T-helper 9 cell (primary cell): ENCODE data around the gene GRHL1.
"Not testable (repeated sequence)": the region's sequence is repeated elsewhere in the genome, so short reads cannot be mapped to it uniquely, and the experiment has no call there.

Source experiments
- DNase-seq: peaks from one replicate; pipeline ENCODE4 v3.0.0-alpha.2; 2020

Gene GRHL1

DNA sequence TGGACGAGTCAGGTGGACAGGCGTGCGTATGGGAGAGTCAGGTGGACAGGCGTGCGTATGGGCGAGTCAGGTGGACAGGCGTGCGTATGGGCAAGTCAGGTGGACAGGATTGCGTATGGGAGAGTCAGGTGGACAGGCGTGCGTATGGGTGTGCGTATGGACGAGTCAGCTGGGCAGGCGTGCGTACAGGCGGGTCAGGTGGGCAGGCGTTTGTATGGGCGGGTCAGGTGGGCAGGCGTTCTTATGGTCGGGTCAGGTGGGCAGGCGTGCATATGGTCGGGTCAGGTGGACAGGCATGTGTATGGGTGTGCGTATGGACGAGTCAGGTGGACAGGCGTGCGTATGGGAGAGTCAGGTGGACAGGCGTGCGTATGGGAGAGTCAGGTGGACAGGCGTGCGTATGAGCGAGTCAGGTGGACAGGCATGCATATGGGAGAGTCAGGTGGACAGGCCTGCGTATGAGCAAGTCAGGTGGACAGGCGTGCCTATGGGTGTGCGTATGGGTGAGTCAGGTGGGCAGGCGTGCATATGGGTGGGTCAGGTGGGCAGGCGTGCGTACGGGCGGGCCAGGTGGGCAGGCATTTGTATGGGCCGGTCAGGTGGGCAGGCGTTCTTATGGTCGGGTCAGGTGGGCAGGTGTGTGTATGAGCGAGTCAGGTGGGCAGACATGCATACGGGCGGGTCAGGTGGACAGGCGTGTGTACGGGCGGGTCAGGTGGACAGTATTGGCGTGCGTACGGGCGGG is 59.5 kb downstream of the GRHL1 start:
- DNase-seq: not testable (repeated sequence)

DNA sequence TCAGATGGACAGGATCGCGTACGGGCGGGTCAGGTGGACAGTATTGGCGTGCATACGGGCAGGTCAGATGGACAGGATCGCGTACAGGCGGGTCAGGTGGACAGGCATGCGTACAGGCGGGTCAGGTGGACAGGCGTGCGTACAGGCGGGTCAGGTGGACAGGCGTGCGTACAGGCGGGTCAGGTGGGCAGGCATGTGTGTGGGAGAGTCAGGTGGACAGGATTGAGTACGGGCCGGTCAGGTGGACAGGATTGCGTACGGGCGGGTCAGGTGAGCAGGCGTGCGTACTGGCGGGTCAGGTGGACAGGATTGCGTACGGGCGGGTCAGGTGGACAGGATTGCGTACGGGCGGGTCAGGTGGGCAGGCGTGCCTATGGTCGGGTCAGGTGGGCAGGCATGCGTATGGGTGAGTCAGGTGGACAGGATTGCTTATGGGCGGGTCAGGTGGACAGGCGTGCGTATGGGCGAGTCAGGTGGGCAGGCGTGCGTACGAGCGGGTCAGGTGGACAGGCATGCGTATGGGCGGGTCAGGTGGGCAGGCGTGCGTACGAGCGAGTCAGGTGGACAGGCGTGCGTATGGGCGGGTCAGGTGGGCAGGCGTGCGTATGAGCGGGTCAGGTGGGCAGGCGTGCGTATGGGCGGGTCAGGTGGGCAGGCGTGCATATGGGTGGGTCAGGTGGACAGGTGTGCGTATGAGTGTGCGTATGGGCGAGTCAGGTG is 60.3 kb downstream of the GRHL1 start:
- DNase-seq: not testable (repeated sequence)

DNA sequence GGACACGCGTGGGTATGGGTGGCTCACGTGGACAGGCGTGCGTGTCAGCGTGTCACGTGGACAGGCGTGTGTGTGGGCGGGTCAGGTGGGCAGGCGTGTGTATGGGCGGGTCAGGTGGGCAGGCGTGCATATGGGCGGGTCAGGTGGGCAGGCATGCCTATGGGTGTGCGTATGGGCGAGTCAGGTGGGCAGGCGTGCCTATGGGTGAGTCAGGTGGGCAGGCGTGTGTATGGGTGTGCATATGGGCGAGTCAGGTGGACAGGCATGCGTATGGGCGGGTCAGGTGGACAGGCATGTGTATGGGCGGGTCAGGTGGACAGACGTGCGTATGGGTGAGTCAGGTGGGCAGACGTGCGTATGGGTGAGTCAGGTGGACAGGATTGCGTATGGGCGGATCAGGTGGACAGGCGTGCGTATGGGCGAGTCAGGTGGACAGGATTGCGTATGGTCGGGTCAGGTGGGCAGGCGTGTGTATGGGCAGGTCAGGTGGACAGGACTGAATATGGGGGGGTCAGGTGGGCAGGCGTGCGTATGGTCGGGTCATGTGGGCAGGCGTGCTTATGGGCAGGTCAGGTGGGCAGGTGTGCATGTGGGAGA is 61.0 kb downstream of the GRHL1 start:
- not testable (repeated sequence) for DNase-seq

DNA sequence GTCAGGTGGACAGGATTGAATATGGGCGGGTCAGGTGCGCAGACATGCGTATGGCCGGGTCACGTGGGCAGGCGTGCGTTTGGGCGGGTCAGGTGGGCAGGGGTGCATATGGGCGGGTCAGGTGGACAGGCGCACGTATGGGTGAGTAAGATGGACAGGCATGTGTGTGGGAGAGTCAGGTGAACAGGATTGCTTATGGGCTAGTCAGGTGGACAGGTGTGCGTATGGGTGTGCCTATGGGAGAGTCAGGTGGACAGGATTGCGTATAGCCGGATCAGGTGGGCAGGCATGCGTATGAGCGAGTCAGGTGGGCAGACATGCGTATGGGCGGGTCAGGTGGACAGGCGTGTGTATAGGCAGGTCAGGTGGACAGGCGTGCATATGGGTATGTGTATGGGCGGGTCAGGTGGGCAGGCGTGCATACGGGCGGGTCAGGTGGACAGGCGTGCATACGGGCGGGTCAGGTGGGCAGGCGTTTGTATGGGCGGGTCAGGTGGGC is 61.5 kb downstream of the GRHL1 start:
- no peak for DNase-seq

DNA sequence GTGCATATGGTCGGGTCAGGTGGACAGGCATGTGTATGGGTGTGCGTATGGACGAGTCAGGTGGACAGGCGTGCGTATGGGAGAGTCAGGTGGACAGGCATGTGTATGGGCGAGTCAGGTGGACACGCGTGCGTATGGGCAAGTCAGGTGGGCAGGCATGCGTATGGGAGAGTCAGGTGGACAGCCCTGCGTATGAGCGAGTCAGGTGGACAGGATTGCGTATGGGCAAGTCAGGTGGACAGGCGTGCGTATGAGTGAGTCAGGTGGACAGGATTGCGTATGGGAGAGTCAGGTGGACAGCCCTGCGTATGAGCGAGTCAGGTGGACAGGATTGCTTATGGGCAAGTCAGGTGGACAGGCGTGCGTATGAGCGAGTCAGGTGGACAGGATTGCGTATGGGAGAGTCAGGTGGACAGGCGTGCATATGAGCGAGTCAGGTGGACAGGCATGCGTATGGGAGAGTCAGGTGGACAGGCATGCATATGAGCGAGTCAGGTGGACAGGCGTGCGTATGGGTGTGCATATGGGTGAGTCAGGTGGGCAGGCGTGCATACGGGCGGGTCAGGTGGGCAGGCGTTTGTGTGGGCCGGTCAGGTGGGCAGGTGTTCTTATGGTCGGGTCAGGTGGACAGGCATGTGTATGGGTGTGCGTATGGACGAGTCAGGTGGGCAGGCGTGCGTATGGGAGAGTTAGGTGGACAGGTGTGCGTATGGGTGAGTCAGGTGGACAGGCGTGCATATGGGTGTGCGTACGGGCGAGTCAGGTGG is 62.3 kb downstream of the GRHL1 start:
- not testable (repeated sequence) for DNase-seq

DNA sequence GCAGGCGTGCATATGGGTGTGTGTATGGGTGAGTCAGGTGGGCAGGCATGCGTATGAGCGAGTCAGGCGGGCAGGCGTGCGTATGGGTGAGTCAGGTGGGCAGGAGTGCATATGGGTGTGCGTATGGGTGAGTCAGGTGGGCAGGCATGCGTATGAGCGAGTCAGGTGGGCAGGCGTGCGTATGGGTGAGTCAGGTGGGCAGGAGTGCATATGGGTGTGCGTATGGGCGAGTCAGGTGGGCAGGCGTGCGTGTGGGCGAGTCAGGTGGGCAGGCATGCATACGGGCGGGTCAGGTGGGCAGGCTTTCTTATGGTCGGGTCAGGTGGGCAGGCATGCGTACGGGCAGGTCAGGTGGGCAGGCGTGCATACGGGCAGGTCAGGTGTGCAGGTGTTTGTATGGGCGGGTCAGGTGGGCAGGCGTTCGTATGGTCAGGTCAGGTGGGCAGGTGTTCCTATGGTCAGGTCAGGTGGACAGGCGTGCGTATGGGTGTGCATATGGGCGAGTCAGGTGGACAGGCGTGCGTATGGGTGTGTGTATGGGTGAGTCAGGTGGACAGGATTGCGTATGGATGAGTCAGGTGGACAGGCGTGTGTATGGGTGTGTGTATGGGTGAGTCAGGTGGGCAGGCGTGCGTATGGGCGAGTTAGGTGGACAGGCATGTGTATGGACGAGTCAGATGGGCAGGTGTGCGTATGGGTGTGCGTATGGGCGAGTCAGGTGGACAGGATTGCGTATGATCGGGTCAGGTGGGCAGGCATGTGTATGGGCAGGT is 63.1 kb downstream of the GRHL1 start:
- DNase-seq: no peak

DNA sequence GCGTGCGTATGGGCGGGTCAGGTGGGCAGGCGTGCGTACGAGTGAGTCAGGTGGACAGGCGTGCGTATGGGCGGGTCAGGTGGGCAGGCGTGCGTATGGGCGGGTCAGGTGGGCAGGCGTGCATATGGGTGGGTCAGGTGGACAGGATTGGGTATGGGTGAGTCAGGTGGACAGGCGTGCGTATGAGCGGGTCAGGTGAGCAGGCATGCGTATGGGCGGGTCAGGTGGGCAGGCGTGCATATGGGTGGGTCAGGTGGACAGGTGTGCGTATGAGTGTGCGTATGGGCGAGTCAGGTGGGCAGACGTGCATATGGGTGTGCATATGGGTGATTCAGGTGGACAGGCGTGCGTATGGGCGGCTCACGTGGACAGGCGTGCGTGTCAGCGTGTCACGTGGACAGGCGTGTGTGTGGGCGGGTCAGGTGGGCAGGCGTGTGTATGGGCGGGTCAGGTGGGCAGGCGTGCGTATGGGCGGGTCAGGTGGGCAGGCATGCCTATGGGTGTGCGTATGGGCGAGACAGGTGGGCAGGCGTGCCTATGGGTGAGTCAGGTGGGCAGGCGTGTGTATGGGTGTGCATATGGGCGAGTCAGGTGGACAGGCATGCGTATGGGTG is 64.0 kb downstream of the GRHL1 start:
- not testable (repeated sequence) for DNase-seq

DNA sequence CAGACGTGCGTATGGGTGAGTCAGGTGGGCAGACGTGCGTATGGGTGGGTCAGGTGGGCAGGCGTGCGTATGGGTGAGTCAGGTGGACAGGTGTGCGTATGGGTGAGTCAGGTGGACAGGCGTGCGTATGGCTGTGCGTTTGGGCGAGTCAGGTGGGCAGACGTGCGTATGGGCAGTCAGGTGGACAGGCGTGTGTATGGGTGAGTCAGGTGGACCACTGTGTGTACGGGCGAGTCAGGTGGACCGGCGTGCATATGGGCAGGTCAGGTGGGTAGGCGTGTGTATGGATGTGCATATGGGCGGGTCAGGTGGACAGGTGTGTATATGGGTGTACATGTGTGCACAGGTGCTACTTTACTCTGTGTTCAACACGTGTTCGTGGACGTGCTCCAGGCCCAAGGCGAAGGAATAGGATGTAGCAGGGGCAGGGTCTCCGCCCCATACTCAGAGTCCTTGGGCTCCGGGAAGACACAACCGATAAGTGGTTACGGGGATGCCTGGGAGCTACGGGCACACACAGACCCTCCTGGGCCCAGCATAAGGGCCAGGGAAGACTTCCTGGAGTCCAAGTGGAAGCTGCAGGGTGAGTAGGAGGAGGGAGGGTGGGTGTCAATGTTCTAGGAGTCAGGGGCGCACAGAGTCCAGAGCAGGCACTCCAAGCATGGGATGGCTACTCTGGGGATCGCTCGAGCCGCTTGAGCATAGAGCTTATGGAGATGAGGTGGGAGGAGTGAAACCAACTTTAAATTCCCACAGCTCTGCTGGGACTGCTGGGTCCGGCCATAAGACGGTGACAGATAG is 64.7 kb downstream of the GRHL1 start:
- DNase-seq: no peak

DNA sequence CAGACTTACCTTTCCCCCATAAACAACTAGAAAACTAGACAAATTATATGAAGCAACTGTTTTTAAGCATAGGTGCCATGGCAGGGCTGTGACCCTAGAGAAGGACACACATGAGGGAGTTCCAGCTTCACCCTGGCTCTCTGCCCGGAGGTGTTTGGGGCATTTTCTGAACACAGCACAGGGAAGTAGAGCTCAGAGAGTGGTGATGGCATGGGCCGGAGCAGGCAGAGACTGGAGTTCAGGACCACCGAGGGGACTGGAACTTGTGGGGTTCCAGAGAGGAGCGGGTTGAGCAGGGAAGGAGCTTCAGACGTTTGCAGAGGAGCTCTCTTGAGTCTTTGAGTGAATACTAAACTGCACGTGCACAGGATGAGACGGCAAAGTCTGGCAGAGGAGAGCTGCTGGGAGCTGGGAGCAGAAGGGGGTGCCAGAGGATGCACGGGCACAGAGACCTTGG is 65.3 kb downstream of the GRHL1 start:
- no peak for DNase-seq

DNA sequence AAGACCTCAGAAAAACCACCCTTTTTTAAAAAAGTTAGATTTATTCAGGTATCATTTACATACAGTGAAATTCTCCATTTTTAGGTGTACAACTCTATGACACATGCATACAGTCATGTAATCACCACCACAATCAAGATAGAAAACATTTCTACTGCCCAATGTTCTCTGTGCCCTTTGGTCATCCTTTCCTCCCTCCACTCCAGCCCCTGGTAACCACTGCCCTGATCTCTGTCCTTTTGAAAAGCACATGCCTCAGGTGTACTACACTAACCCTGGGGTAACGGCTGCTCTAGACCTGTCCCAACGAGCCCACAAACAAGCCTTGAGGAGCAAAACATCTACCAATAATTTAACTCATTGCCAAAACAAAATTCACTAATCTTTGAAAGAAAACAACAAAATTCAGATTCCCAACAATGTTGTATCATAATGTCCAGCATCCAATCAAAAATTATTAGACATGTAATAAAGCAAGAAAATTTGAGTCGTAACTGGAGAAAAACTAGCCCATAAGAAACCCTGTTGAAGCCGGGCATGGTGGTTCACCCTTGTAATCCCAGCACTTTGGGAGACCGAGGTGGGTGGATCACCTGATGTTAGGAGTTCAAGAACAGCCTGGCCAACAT is 65.9 kb downstream of the GRHL1 start:
- DNase-seq: no peak

DNA sequence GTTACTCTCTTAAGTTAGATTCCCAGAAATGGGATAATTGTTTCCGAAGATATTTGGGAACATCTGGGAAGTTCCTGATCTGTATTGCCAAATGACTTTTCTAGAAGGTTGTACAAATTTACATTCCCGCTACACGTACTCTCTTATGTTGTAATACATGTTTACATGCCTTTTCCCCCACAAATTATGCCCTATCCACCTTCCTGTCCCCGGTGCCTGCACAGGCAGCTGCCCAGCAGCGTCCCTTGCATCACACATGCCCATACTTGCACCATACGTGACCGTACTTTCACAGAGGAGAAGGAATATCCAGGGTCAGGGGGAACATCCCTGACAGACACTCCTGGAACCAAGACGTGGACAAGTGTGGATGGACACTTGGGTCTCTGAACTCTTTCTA is 67.7 kb downstream of the GRHL1 start:
- DNase-seq: no peak

DNA sequence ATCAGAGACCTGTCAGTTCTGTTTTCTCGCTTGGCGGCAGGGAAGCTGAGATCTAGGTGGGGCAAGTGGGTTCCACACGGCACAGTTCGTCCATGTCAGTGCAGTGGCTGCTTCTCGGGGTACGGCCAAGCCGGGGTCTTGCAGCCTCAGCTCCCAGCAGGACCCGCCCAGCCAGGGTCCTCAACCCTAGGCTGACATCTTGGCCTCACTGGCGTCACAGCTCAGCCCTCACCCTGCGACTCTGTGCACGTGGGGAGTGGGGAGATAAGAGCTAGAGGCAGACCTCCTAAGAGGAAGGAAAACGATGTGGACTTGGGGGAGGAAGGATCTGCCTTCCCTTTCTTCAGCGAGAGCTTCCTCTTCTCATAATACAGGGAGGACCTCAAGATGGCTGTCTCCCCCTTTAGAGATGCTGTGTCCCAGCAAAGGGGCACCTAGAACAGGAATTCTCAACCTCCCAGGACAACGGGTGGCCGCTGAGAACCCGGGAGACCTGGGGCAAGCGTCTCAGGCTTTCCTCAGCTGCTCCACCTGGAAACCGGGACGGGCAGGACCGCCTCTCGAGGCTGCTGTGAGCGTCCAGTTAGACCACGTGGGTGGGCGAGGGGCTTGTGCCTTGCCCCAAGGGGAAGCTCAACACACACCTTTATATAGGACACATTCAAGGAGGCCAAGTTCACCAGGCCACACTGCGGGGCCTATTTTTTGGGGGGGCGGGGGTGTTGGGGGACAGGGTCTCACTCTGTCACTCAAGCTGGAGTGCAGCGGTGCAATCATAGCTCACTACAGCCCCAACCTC is 68.3 kb downstream of the GRHL1 start:
- DNase-seq: no peak

DNA sequence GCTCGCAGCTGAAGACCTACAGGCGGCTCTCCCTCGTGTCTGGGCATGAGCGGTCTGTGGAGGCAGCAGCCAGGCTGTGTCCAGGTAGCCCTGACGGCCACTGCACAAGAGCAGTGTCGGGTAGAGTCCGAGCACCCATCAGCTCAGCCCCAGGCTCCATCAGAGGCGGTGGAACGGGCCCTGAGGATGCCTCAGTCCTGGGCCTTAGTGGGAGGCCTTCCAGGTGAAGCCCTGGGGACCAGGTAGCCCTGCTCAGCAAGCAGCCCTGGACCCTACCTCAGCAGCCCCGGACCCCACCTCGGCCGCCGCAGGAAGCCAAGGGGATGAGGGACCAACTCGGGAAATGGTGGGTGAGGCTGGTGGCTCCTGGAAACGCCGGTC is 70.5 kb downstream of the GRHL1 start:
- no peak for DNase-seq

DNA sequence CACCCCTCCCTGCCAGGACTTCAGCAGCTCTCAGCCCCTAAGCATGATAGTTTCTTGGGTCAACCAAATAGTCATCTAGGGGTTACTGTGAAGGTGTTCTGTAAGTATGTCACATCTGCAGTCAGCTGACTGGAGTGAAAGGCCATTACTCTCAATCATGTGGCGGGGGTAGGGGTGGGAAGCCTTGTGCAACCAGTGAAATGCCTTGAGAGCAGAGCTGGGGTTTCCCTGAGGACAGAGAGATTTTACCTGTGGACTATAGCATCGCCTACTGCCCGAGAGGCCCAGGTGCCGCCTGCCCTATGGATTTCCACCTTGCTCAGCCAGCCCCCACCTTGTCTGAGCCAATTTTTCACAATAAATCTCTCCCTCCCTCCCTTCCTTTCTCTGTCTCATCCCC is 71.0 kb downstream of the GRHL1 start:
- no peak for DNase-seq

DNA sequence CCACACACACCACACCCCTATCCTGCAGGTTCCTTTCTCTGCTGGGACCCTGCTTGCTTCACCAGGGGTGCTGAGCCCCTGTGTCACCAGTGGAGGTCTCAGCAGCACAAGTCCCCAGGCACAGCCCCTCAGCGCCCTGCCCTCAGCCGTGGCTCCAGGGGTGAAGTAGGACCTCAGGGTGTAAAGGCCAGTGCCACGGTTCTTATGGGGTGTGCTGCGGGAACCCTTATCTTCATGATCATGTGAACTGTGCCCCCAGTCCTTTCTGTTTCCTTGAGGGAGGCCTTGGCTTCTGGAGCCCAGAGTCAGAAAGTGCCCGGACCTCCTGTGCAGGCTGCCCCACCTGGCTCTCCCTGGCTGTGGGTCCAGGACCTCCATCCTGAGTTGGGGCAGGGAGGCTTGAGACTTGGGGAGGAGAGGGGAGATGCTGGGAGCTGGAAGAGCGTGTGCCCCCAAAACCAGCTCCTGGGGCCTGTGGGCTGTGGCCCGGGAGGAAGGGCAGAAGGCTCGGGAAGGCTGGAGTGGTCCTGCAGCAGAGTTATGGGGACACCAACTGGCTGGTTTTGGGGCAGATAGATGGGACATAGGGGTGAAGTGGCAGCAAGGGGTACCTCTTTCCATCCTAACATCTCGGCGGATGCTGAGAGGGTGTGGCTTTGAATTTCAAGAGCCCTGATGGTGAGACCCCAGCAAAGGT is 71.6 kb downstream of the GRHL1 start:
- DNase-seq: no peak

DNA sequence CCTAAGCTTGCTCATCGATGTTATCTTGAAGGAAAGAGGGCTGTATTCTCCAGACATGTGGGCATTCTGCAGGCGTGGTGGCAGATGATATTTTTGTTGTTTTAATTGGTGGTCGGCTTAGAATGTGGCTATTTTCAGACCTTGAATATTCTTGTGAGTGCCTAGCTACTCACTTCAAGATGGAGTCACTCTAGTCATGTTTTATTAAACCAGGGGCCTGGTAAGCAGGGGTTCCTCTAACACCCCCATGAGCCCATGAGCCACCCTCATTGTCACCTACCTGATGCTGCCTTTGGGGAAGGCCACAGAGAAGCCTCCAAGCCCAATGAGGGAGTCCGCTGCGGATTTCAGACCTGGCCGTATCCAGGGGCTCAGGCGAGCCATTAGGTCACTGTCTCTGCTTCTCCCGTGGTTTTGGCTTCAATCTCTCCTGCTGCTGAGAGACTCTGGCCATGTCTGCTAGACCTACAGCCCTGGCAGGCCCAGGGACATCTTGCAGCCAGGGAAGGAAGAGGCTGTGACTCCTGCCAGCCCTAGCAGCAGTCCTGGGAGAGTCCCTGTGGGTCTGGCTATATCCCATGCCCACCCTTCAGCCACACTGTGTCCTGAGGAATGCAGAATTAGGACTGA is 75.6 kb downstream of the GRHL1 start:
- no peak for DNase-seq

DNA sequence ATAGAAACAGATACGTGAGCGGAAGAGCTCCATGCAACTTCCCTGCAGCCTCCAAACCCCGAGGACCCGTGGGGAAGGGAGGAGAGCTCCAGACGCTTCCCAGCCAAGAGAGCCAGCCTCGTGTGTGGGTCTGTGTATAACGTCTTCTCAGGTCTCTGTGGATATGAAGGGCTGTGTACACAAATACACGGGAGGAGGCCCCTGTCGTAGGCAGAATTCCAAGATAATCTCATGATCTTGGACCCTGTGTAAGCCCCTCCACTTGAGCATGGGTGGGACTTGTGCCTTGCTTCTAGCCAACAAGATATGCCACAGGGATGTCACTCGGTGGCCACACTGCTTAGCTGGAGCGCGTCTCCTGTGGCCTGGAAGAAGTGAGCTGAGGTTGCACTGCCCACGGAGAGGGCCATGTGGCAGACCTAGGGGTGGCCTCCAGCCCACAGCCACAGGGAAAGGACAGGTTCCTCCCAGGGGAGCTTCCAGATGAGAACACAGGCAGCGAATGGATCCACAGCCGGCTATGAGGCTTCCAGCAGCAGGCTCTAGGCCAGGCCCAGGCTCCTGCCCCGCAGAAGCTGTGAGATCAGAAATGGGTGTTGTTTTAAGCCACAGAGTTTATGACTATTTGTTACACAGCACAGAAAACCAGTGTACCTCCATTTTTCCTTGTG is 76.3 kb downstream of the GRHL1 start:
- no peak for DNase-seq
